OCI-LY7 (cell line): ENCODE results near the gene ODAD3.

Source experiments
- CTCF ChIP-seq: fragments of 200-600 bp; sonication (generic); conservative IDR thresholded peaks from 2 replicates; pipeline ENCODE4 v1.5.1; 2014; ENCODE audit warnings: mild to moderate bottlenecking, antibody characterized with exemption, low read length, moderate library complexity, mixed read lengths
- EZH2phosphoT487 ChIP-seq: fragments of 200-600 bp; sonication (generic); IDR thresholded peaks from 2 replicates; pipeline ENCODE4 v1.6.1; 2018; ENCODE audit warnings: low read depth, borderline replicate concordance, mild to moderate bottlenecking, mixed run types, antibody characterized with exemption, low read length, moderate library complexity, mixed read lengths

- TF ChIP-seq CTCF: no peak
- no peak for TF ChIP-seq EZH2phosphoT487
Measured at GRCh38 chr19:11448410-11448809, 13.5 kb upstream of the ODAD3 start.
